Nucleus accumbens (tissue), 56 donors: ENCODE results near the gene EZH2.

ENCODE experiments used
- DNase-seq, 56 donors: peaks; one replicate each; lab custom pipeline; 2025; lab: John Stamatoyannopoulos, UW

EZH2 gene

DNA sequence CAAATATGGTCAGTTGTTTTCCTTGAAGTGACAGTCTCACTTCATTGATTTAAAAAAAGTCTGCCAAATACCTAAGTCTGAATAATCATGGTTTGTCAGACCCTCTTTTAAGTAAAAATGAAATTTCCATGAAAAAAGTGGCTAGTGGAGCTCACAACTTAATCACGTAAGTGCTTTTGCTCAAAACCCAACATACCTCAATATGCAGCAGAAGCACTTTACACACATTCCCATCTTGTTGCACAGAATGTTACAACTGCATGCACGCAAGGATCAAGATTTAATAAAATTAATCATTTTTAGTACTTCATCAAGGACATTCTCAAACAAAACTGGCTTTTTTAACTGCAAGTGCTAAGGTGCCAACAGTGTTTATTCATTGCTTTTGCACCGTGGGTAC, 21.6 kb downstream of the EZH2 start:
- DNase-seq: no peak

DNA sequence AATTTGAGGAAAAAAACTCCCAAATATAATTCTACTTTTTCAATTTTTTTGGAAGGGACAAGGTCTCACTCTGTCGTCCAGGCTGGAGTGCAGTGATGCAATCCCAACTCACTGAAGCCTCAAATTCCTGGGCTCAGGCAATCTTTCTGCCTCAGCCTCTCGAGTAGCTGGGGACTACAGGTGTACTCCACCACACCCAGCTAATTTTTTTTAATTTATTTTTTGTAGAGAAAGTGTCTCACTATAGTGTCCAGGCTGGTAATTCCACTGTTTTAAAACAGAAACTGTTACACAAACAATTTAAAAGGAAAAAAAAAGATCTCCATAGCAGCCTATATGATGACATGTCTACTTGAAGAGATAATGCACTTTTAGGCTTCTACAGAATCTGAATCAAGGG, 25.6 kb downstream of the EZH2 start:
- no peak for DNase-seq

DNA sequence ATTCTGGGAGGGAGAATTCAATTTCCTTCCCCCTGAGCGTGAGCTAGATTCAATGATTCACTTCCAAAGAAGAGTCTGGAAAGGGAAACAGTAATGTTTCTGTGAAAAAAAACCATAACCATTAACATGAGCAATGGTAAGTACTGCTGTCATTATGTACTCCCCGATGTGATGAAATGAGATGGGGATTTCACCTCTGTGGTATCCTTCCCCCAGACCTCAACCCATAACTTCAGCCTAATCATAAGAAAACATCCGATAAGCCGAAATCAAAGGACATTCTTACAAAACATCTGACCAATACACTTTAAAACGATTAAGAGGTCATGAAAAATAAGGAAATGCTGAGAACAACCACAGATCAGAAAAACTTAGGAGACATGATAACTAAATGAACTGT, 27.2 kb downstream of the EZH2 start:
- DNase-seq: no peak

GRCh38 chr7:148856578-148856881, 27.6 kb downstream of the EZH2 start:
- DNase-seq: no peak

DNA sequence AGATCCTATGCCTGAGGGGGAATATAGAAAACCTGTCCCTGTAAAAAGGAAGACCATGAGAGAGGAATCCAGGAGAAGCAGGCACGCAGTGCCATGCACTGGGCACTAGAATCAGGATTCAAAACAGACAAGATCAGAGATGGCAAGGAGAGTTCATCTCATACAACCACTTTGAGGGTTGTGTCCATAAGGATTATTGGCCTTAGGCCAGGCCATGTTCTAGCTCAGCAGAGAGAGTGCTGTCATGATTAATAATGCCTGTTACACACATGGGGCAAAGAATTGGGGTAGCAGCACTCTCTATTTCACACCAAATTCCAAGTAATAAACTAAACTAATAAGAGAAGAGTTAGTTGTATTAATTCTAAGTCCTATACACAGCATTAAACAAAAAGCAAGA, 29.1 kb downstream of the EZH2 start:
- DNase-seq: no peak

DNA sequence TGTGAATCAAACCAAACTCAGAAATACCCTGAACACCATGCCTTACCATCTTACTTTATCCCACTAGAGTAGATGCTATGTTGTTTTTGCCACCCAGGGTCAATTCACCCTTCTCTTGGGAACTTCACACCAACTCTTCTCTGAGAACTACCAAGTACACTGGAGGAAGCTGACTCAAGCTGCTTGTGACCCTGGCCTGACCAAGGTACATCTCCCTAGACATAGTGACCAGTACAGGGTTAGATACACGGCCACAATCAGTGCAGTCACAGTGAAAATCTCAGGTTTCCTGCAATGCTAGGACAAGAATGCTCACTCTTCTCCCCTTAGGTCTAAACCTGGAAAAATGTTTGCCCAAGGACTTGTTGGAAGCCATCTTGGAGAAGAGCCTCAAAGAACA, 31.8 kb downstream of the EZH2 start:
- DNase-seq: no peak

- no peak for DNase-seq
Observed at GRCh38 chr7:148850564-148850963, 33.5 kb downstream of the EZH2 start.

GRCh38 chr7:148849393-148850098, 34.5 kb downstream of the EZH2 start:
- no peak for DNase-seq

GRCh38 chr7:148847815-148848734, 36.0 kb downstream of the EZH2 start:
- no peak for DNase-seq

DNA sequence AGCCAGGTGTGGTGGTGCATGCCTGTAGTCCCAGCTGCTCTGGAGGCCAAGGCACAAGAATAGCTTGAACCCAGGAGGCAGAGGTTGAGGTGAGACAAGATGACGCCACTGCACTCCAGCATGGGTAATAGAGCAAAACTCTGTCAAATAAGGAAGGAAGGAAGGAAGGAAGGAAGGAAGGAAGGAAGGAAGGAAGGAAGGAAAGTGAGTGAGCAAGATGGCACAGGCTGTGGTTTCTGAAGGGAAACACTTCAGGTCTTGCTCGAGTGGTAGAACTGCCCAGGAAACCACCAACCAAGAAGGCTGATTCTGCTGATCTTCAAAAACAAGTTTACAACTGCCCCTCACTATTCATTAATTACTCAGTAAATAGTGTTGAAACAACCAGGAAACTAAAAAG, 45.2 kb downstream of the EZH2 start:
- no peak for DNase-seq

- no peak for DNase-seq
Observed at GRCh38 chr7:148835854-148836253, 48.2 kb downstream of the EZH2 start.

- no peak for DNase-seq
Observed at GRCh38 chr7:148834605-148835004, 49.5 kb downstream of the EZH2 start.

GRCh38 chr7:148831782-148832181, 52.3 kb downstream of the EZH2 start:
- no peak for DNase-seq

GRCh38 chr7:148830897-148831692, 53.0 kb downstream of the EZH2 start:
- no peak for DNase-seq

DNA sequence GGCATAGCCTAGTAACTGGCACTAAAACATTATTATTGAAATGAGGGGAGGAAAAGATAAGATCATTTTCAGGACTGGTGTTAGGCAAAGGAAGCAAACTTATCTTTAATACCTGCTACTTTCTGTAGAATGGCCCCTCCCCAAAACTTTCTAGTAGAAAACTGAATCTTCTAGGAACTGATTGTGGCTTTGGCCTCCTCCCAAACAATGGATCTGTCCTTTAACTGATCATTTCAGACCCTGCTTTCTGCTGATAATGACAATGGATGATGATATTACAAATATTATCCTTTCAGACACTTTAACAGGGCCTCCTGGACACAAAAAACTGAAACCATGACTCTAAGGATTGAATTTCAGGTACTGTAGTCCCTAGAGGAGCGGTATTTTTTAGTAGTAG, 55.1 kb downstream of the EZH2 start:
- DNase-seq: no peak

GRCh38 chr7:148825338-148825737, 58.8 kb downstream of the EZH2 start:
- DNase-seq: no peak

- DNase-seq: no peak
Observed at GRCh38 chr7:148824864-148825263, 59.2 kb downstream of the EZH2 start.

DNA sequence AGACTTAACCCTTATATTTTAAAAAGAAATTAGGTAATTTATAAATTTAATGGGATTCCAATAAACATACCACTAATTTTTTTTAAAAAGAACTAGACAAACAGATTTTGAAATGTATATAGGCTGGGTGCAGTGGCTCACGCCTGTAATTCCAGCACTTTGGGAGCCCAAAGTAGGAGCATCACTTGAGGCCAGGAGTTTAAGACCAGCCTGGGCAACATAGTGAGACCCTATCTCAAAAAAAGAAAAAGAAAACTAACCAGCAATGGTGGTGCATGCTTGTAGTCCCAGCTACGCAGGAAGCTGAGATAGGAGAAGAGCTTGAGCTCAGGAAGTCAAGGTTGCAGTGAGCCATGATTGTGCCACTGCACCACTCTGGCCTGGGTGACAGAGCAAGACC, 62.7 kb downstream of the EZH2 start:
- no peak for DNase-seq

DNA sequence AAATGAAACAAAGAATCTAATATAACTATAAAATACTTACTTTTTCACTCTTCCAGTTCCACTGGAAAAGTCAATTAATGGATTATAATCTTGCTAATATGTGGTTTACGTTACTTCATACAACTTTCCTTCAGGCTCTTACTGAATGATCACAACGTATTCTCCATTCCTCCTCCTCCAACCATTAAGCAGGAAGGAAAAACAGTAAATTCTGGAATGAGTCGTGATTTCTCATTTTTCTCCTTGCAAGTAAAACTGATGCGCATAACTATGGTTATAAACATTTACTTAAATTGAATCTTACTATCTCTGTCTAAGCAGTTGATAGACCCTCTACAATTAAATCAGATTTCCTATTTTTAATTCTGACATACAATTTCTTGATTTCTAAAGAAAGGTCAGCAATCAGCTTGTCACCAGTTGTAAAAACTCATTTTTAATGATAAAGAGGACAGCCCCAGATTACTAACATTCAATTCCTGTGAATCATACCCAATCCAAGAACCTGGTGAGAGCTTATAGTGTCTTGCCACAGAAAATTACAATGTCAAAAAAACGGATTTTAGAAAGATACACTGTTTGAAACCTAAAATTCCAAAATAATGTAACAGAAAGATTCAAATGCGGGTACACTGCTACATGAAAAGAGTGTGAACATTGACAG, 64.3 kb downstream of the EZH2 start:
- DNase-seq: no peak

- DNase-seq: no peak
Observed at GRCh38 chr7:148815612-148816011, 68.5 kb downstream of the EZH2 start.
